C4-2B (cell line): Measurements from ENCODE around the gene CHCHD1.

Experiments
- H3K27ac ChIP-seq: fragments of 450-650 bp; 2 replicates; pipeline ENCODE4 v1.5.1; 2017
- CTCF ChIP-seq: fragments of 450-650 bp; conservative IDR thresholded peaks from 2 replicates; pipeline ENCODE4 v1.5.1; 2017; ENCODE audit warnings: mild to moderate bottlenecking
- ZFX ChIP-seq: fragments of 450-650 bp; IDR thresholded peaks from 2 replicates; pipeline ENCODE4 v1.6.1; 2017

CHCHD1 gene

GRCh38 chr10:73759512-73760115 is 22.2 kb upstream of the CHCHD1 start:
- TF ChIP-seq ZFX: no peak
- no peak for TF ChIP-seq CTCF
- H3K27ac ChIP-seq: no peak overlapping the region

DNA sequence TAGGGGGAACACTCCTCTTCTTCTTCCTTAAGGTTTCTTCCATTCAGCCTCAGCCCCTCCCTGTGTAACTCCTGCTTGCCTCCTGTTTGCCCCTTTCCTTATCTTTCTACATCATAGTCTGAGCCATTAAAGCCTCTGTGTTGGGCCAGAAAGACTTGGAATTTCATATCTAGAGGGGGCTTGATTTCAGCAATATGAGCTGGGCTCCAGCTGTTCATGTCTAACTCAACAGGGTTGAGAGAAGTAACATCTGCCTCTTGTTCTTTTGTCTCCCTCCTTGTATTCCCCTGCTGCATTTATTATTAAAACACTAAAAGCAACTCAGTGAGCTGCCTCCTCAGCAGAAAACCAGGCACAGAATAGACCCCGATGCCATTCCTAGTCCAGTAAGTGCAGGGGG is 20.1 kb upstream of the CHCHD1 start:
- no peak overlapping the region for H3K27ac ChIP-seq
- TF ChIP-seq CTCF (no peak), ZFX (no peak)

- no peak overlapping the region for H3K27ac ChIP-seq
- TF ChIP-seq ZFX (no peak), CTCF (no peak)
Observed at GRCh38 chr10:73762915-73763314, 18.9 kb upstream of the CHCHD1 start.

GRCh38 chr10:73763343-73763742 is 18.5 kb upstream of the CHCHD1 start:
- TF ChIP-seq ZFX (no peak), CTCF (no peak)
- H3K27ac ChIP-seq: no peak overlapping the region

- TF ChIP-seq CTCF (no peak), ZFX (no peak)
Observed at GRCh38 chr10:73765066-73765465, 16.8 kb upstream of the CHCHD1 start.

GRCh38 chr10:73768881-73769280 is 13.0 kb upstream of the CHCHD1 start:
- no peak overlapping the region for H3K27ac ChIP-seq
- TF ChIP-seq CTCF (no peak), ZFX (no peak)

More at GRCh38 chr10:73765066-73765465, 16.8 kb upstream of the CHCHD1 start:
- no peak overlapping the region for H3K27ac ChIP-seq

GRCh38 chr10:73769396-73769795 is 12.5 kb upstream of the CHCHD1 start:
- no peak for TF ChIP-seq ZFX
- TF ChIP-seq CTCF: no peak
- H3K27ac ChIP-seq: no peak overlapping the region
